NT2/D1 (cell line): ENCODE results near the gene FOXO3.
A peak's percentile ranks its signal among the peaks of the same experiment; 100 is the strongest.

Experiments used
- DNase-seq: peaks from one replicate; pipeline ENCODE4 v3.0.0-alpha.2; 2011; ENCODE audit warnings: low read depth, low spot score
- H3K27me3 ChIP-seq: 2 replicates; pipeline ENCODE4 v1.6.0; 2011; ENCODE audit warnings: mild to moderate bottlenecking; ENCODE audit not compliant: insufficient read length, insufficient read depth
- H3K36me3 ChIP-seq: 2 replicates; pipeline ENCODE4 v1.6.1; 2011; ENCODE audit warnings: mild to moderate bottlenecking, low read length, mixed read lengths; ENCODE audit not compliant: insufficient read depth, insufficient read length
- H3K4me1 ChIP-seq: 2 replicates; pipeline ENCODE4 v1.5.1; 2011; ENCODE audit not compliant: insufficient read depth, insufficient read length
- H3K4me3 ChIP-seq: 2 replicates; pipeline ENCODE4 v1.5.1; 2011; ENCODE audit warnings: low read depth; ENCODE audit not compliant: insufficient read length
- H3K9ac ChIP-seq: 2 replicates; pipeline ENCODE4 v1.6.0; 2011; ENCODE audit warnings: low read depth; ENCODE audit not compliant: insufficient read length
- H3K9me3 ChIP-seq: 2 replicates; pipeline ENCODE4 v1.5.1; 2011; ENCODE audit warnings: mild to moderate bottlenecking, low read length; ENCODE audit not compliant: insufficient read depth
- SUZ12 ChIP-seq: IDR thresholded peaks from 2 replicates; pipeline ENCODE4 v1.6.1; 2011; ENCODE audit not compliant: insufficient read length, insufficient read depth; ENCODE audit errors: extremely low read depth
- YY1 ChIP-seq: IDR thresholded peaks from 2 replicates; pipeline ENCODE4 v1.6.1; 2011; ENCODE audit not compliant: insufficient read length, insufficient read depth
- ZNF274 ChIP-seq: IDR thresholded peaks from 2 replicates; pipeline ENCODE4 v1.6.1; 2011; ENCODE audit warnings: mild to moderate bottlenecking, low read depth, low read length

FOXO3 gene

GRCh38 chr6:108560463-108561308, at the start of gene FOXO3:
Gene FOXO3, plus strand, starts transcription at chr6:108560917. Its CDS starts 292 bp downstream, at chr6:108561209.
- Histone ChIP-seq H3K27me3 (peaks cover 27% of the 10 kb centered on the region), H3K4me1 (no peaks in the 10 kb centered on the region), H3K36me3 (peaks cover 3% of the 10 kb centered on the region), H3K4me3 (peak within 1 kb of the TSS; percentile 77), H3K9ac (peak within 1 kb of the TSS; percentile 83), H3K9me3 (no peaks in the 10 kb centered on the region)
- TF ChIP-seq YY1: no peak
- no peak for TF ChIP-seq ZNF274
- no peak for TF ChIP-seq SUZ12
- no peak for DNase-seq

GRCh38 chr6:108518714-108519576, 41.8 kb upstream of the FOXO3 start:
- DNase-seq: no peak
- no peaks in the 10 kb centered on the region for H3K27me3 ChIP-seq

GRCh38 chr6:108521616-108522107, 39.1 kb upstream of the FOXO3 start:
- no peak overlapping the region for H3K4me3 ChIP-seq
- H3K36me3 ChIP-seq: no peaks in the 10 kb centered on the region
- no peak overlapping the region for H3K9ac ChIP-seq
- TF ChIP-seq SUZ12: no peak
- no peak for TF ChIP-seq ZNF274
- no peak for TF ChIP-seq YY1
- H3K9me3 ChIP-seq: no peaks in the 10 kb centered on the region
- H3K4me1 ChIP-seq: no peaks in the 10 kb centered on the region
- no peak for DNase-seq
- no peaks in the 10 kb centered on the region for H3K27me3 ChIP-seq

More at GRCh38 chr6:108518714-108519576, 41.8 kb upstream of the FOXO3 start:
- Histone ChIP-seq H3K36me3 (no peaks in the 10 kb centered on the region), H3K4me3 (no peak overlapping the region), H3K9ac (no peak overlapping the region), H3K4me1 (no peaks in the 10 kb centered on the region), H3K9me3 (no peaks in the 10 kb centered on the region)
- TF ChIP-seq SUZ12 (no peak), YY1 (no peak), ZNF274 (no peak)

GRCh38 chr6:108523697-108524096, 37.0 kb upstream of the FOXO3 start:
- TF ChIP-seq ZNF274: no peak
- TF ChIP-seq SUZ12: no peak
- TF ChIP-seq YY1: no peak
- Histone ChIP-seq H3K9me3 (no peaks in the 10 kb centered on the region), H3K4me1 (peaks cover 2% of the 10 kb centered on the region), H3K27me3 (no peaks in the 10 kb centered on the region), H3K36me3 (no peaks in the 10 kb centered on the region), H3K9ac (no peak overlapping the region), H3K4me3 (no peak overlapping the region)
- DNase-seq: no peak

DNA sequence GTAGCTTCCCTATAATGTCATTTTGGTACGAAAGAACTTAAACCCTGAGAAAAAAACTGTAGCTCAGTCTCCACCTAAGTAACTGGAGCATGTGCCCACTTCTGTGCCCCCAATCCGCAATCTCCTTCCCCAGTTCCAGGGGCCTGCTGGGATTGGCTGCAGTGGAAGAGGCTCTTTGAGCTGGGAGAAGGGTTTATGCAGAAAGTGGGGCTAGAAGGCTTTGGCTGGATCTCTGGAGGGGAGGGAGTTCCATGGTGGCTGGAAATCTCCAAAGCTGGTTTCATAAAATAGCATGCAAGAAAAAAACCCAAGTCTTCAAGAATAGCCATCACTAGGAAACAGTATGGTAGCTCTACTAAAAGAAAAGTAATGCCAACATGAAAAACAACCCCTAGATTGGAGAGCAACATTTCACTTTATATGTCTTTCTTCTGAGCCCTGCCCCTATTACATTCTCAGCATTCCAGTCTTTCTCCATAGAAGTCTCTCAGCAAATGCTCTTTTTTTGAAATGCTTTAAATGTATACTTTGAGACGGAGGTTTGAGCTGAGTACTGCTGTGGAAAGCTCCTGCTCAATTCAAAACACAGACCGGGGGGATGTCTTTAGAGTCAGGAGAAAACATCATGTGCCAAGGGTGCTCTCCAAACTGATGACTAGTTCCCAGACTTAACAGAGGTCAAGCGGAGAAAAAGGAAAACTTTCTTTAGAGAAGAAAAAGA, 36.0 kb upstream of the FOXO3 start:
- DNase-seq: no peak
- H3K36me3 ChIP-seq: no peaks in the 10 kb centered on the region
- no peaks in the 10 kb centered on the region for H3K9me3 ChIP-seq
- no peak for TF ChIP-seq YY1
- no peak for TF ChIP-seq ZNF274
- no peak for TF ChIP-seq SUZ12
- no peaks in the 10 kb centered on the region for H3K27me3 ChIP-seq
- H3K9ac ChIP-seq: no peak overlapping the region
- H3K4me1 ChIP-seq: peaks cover 2% of the 10 kb centered on the region
- no peak overlapping the region for H3K4me3 ChIP-seq

GRCh38 chr6:108526739-108527174, 34.0 kb upstream of the FOXO3 start:
- Histone ChIP-seq H3K4me1 (peaks cover 2% of the 10 kb centered on the region), H3K9me3 (no peaks in the 10 kb centered on the region), H3K36me3 (no peaks in the 10 kb centered on the region), H3K9ac (no peak overlapping the region), H3K4me3 (no peak overlapping the region), H3K27me3 (no peaks in the 10 kb centered on the region)
- TF ChIP-seq SUZ12: no peak
- no peak for TF ChIP-seq ZNF274
- TF ChIP-seq YY1: no peak
- DNase-seq: no peak
